Activated CD8-positive, alpha-beta T cell treated with anti-CD3 and anti-CD28 coated beads for 36 hours (primary cell): ENCODE results near the gene COL6A1. TPM values are rescaled to one million over a fixed set of nuclear protein-coding genes. Genes with fewer than 3 reads are reported as not detected.
A peak's percentile ranks its signal among the peaks of the same experiment; 100 is the strongest.

Source experiments
- ATAC-seq: fragments of 200-7000 bp; cut with Tn5 transposase; one replicate; pipeline ENCODE4 v1.10.0; 2021; ENCODE audit warnings: mild to moderate bottlenecking, moderate library complexity
- CTCF ChIA-PET: fragments of 350-600 bp; sonication (Branson Sonifier 250); formaldehyde crosslinking; loops from one replicate; lab custom pipeline; 2021; ENCODE audit warnings: antibody characterized with exemption; lab: Charles Lee
- POLR2A ChIA-PET: fragments of 350-600 bp; sonication (Branson Sonifier 250); formaldehyde crosslinking; loops from one replicate; lab custom pipeline; 2021; ENCODE audit warnings: antibody characterized with exemption; lab: Charles Lee
- DNase-seq: peaks from one replicate; pipeline ENCODE4 v3.0.0-alpha.2; 2020
- H3K27ac Mint-ChIP-seq: one replicate; pipeline ENCODE4 v1.8.0; 2021; ENCODE audit warnings: mild to moderate bottlenecking, mixed read lengths
- H3K27me3 Mint-ChIP-seq: one replicate; pipeline ENCODE4 v1.8.0; 2021; ENCODE audit warnings: mixed read lengths
- H3K36me3 Mint-ChIP-seq: one replicate; pipeline ENCODE4 v1.8.0; 2021; ENCODE audit warnings: low read depth, mixed read lengths
- H3K4me1 Mint-ChIP-seq: one replicate; pipeline ENCODE4 v1.8.0; 2021; ENCODE audit warnings: low read depth, mixed read lengths
- H3K4me3 Mint-ChIP-seq: one replicate; pipeline ENCODE4 v1.8.0; 2021; ENCODE audit warnings: mild to moderate bottlenecking, moderate library complexity, mixed read lengths
- H3K9me3 Mint-ChIP-seq: one replicate; pipeline ENCODE4 v1.8.0; 2021; ENCODE audit warnings: mixed read lengths
- CTCF ChIP-seq: fragments of 200-600 bp; IDR thresholded peaks from one replicate; pipeline ENCODE4 v1.8.0; 2022; ENCODE audit warnings: antibody characterized with exemption, mild to moderate bottlenecking
- intact Hi-C: fragments of 100-400 bp; cut with micrococcal nuclease; formaldehyde crosslinking; loops from one replicate; pipeline ENCODE4 v1.10.0; 2022
- total RNA-seq, 2 experiments: library from RNA; stranded (reverse); gene quantifications; one replicate each; pipeline ENCODE4 v1.2.3, GENCODE V29; 2021

Gene COL6A1
- total RNA-seq, 2 experiments from 2014 or later = 4.1 to 5.2 TPM

- no peak for TF ChIP-seq CTCF
- DNase-seq (peak; percentile 1), ATAC-seq (no peak)
- intact Hi-C loops = no loop called here
- ChIA-PET CTCF (no interaction called here), POLR2A (no interaction called here)
- H3K36me3 Mint-ChIP-seq = no peaks in the 10 kb centered on the region
- H3K4me1 Mint-ChIP-seq = no peaks in the 10 kb centered on the region
- H3K27me3 Mint-ChIP-seq = no peaks in the 10 kb centered on the region
- no peak overlapping the region for H3K4me3 Mint-ChIP-seq
- no peak overlapping the region for H3K27ac Mint-ChIP-seq
- no peaks in the 10 kb centered on the region for H3K9me3 Mint-ChIP-seq
Measured at GRCh38 chr21:46000731-46001641, 19.4 kb downstream of the COL6A1 start.

DNA sequence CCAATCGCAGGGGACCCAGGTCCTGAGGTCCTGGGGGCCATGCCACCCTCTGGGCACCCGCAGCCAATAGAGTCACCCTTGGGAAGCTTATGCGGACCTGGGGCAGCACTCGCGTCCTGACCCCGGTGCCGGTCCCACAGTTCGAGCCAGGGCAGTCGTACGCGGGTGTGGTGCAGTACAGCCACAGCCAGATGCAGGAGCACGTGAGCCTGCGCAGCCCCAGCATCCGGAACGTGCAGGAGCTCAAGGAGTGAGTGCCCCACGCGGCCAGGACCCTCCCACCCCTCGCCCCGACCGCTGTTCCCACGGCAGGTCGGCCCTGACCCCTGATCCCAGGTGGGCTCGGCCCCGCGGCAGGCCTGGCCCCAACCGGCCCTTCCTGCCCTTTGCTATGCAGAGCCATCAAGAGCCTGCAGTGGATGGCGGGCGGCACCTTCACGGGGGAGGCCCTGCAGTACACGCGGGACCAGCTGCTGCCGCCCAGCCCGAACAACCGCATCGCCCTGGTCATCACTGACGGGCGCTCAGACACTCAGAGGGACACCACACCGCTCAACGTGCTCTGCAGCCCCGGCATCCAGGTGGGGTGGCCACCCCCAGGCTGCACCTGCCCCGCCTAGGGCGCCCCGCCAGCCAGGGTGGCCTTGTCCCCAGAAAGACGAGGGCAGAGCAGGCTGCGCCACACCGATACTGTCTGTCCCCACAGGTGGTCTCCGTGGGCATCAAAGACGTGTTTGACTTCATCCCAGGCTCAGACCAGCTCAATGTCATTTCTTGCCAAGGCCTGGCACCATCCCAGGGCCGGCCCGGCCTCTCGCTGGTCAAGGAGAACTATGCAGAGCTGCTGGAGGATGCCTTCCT is 20.5 kb downstream of the COL6A1 start:
- intact Hi-C loops = no loop called here
- POLR2A ChIA-PET = no interaction called here
- H3K27me3 Mint-ChIP-seq = no peaks in the 10 kb centered on the region
- ATAC-seq (no peak), DNase-seq (no peak)
- CTCF ChIA-PET = no interaction called here
- H3K27ac Mint-ChIP-seq = no peak overlapping the region
- no peaks in the 10 kb centered on the region for H3K9me3 Mint-ChIP-seq
- TF ChIP-seq CTCF = no peak
- H3K4me1 Mint-ChIP-seq = no peaks in the 10 kb centered on the region
- no peaks in the 10 kb centered on the region for H3K36me3 Mint-ChIP-seq
- H3K4me3 Mint-ChIP-seq = no peak overlapping the region

GRCh38 chr21:46002841-46003574 is 21.4 kb downstream of the COL6A1 start:
- H3K4me3 Mint-ChIP-seq = no peak overlapping the region
- H3K36me3 Mint-ChIP-seq = no peaks in the 10 kb centered on the region
- intact Hi-C loops = no loop called here
- no peak overlapping the region for H3K27ac Mint-ChIP-seq
- ATAC-seq (no peak), DNase-seq (no peak)
- TF ChIP-seq CTCF = no peak
- POLR2A ChIA-PET = no interaction called here
- H3K4me1 Mint-ChIP-seq = no peaks in the 10 kb centered on the region
- H3K27me3 Mint-ChIP-seq = no peaks in the 10 kb centered on the region
- CTCF ChIA-PET = no interaction called here
- H3K9me3 Mint-ChIP-seq = no peaks in the 10 kb centered on the region

GRCh38 chr21:46003575-46004007 is 22.0 kb downstream of the COL6A1 start:
- H3K4me1 Mint-ChIP-seq = no peaks in the 10 kb centered on the region

More at GRCh38 chr21:46003575-46004007, 22.0 kb downstream of the COL6A1 start:
- no peaks in the 10 kb centered on the region for H3K27me3 Mint-ChIP-seq
- peaks cover 3% of the 10 kb centered on the region for H3K9me3 Mint-ChIP-seq
- POLR2A ChIA-PET = no interaction called here
- H3K4me3 Mint-ChIP-seq = no peak overlapping the region
- intact Hi-C loops = no loop called here
- CTCF ChIA-PET = no interaction called here
- no peak overlapping the region for H3K27ac Mint-ChIP-seq
- TF ChIP-seq CTCF = no peak
- H3K36me3 Mint-ChIP-seq = no peaks in the 10 kb centered on the region
- ATAC-seq (no peak), DNase-seq (peak; percentile 0)
